Measurements from ENCODE around the gene BRD9.
A peak's percentile ranks its signal among the peaks of the same experiment; 100 is the strongest.

Gene BRD9

DNA sequence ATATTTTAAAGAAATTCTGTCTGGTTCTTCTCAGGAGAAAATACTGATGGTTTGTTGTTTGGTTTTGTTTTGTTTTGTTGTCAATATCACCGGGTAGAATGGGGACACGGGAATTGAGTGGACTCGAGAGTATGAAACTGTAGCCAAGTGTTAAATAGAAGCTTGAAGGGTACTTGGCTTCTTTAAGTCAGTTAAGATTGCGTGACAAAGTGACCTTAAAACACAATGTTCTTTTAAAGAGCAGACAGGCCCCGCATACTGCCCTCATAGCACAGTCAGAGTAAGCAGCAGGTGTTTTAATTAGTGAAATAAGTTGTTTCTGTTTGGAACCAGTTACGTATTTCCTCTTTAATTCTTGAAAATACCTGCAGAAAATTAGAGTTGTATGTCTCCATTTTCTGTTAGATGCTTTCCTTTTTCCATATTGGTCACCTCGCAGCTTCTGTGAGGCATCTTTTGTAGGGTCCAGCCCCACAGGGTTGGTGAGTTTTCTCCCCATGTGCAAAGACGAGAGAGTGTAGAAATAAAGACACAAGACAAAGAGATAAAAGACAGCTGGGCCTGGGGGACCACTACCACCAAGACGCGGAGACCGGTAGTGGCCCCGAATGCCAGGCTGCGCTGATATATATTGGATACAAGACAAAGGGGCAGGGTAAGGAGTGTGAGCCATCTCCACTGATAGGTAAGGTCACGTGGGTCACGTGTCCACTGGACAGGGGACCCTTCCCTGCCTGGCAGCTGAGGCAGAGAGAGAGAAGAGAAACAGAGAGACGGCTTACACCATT is 9.7 kb upstream of the BRD9 start:
- TF ChIP-seq, protein P1, sequence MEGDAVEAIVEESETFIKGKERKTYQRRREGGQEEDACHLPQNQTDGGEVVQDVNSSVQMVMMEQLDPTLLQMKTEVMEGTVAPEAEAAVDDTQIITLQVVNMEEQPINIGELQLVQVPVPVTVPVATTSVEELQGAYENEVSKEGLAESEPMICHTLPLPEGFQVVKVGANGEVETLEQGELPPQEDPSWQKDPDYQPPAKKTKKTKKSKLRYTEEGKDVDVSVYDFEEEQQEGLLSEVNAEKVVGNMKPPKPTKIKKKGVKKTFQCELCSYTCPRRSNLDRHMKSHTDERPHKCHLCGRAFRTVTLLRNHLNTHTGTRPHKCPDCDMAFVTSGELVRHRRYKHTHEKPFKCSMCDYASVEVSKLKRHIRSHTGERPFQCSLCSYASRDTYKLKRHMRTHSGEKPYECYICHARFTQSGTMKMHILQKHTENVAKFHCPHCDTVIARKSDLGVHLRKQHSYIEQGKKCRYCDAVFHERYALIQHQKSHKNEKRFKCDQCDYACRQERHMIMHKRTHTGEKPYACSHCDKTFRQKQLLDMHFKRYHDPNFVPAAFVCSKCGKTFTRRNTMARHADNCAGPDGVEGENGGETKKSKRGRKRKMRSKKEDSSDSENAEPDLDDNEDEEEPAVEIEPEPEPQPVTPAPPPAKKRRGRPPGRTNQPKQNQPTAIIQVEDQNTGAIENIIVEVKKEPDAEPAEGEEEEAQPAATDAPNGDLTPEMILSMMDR (IDR thresholded peaks at IDR 0.05; ENCODE audit: low read length), result no peak
- no peak for TF ChIP-seq EZH2 (IDR thresholded peaks at IDR 0.05; ENCODE audit: borderline replicate concordance, low read length)
- Histone ChIP-seq H3K36me3 (ENCODE audit: insufficient read depth, low read length) (peaks cover 66% of the 10 kb centered on the region), H2AFZ (ENCODE audit: low read length) (no peak overlapping the region), H3K79me2 (ENCODE audit: insufficient read depth, low read length) (no peaks in the 10 kb centered on the region), H3K9me2 (ENCODE audit: low read depth, low read length) (no peaks in the 10 kb centered on the region), H3K27ac (ENCODE audit: low read depth, low read length, poor library complexity, severe bottlenecking) (no peak overlapping the region), H3K4me2 (ENCODE audit: low read length) (no peak overlapping the region), H3K9ac (ENCODE audit: low read length) (no peak overlapping the region), H3K4me3 (ENCODE audit: low read depth, low read length, poor library complexity, severe bottlenecking) (no peak overlapping the region), H3K27me3 (ENCODE audit: insufficient read depth, low read length) (no peaks in the 10 kb centered on the region), H3F3A (ENCODE audit: insufficient read depth, low read length) (no peaks in the 10 kb centered on the region), H4K20me1 (ENCODE audit: insufficient read depth, low read length) (no peaks in the 10 kb centered on the region), H3K4me1 (ENCODE audit: insufficient read depth, low read length, severe bottlenecking) (no peaks in the 10 kb centered on the region), H3K9me3 (ENCODE audit: low read length) (no peaks in the 10 kb centered on the region)

DNA sequence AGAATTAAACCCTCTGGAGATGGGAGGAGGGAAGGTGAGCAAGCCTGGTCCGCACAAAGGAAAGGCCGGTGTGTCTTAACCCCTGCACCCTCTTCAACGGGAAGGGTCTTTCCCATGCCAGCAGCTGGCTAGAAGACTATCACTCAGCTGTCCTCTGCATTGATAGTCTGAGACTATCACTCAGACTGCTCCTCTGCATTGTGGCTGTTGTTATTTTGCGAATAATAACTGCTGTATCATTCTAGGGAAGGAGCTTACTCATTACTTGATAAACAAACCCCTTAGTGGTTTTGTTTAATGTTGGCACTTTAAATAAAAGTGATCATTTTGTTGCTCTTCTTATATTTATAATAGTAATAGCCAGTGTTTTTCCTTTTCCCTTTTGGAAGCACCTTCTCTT is 8.2 kb upstream of the BRD9 start:
- Histone ChIP-seq H3K4me2 (ENCODE audit: low read length) (no peak overlapping the region), H3K9ac (ENCODE audit: low read length) (no peak overlapping the region), H3K4me1 (ENCODE audit: insufficient read depth, low read length, severe bottlenecking) (no peaks in the 10 kb centered on the region), H4K20me1 (ENCODE audit: insufficient read depth, low read length) (no peaks in the 10 kb centered on the region), H3K9me3 (ENCODE audit: low read length) (no peaks in the 10 kb centered on the region), H3K36me3 (ENCODE audit: insufficient read depth, low read length) (peaks cover 64% of the 10 kb centered on the region), H3K4me3 (ENCODE audit: low read depth, low read length, poor library complexity, severe bottlenecking) (no peak overlapping the region), H2AFZ (ENCODE audit: low read length) (no peak overlapping the region), H3K27ac (ENCODE audit: low read depth, low read length, poor library complexity, severe bottlenecking) (no peak overlapping the region), H3K27me3 (ENCODE audit: insufficient read depth, low read length) (no peaks in the 10 kb centered on the region), H3K9me2 (ENCODE audit: low read depth, low read length) (no peaks in the 10 kb centered on the region), H3F3A (ENCODE audit: insufficient read depth, low read length) (no peaks in the 10 kb centered on the region), H3K79me2 (ENCODE audit: insufficient read depth, low read length) (no peaks in the 10 kb centered on the region)
- TF ChIP-seq EZH2 (IDR thresholded peaks at IDR 0.05; ENCODE audit: borderline replicate concordance, low read length), result no peak
- TF ChIP-seq, protein P1 (IDR thresholded peaks at IDR 0.05; ENCODE audit: low read length), result no peak

DNA sequence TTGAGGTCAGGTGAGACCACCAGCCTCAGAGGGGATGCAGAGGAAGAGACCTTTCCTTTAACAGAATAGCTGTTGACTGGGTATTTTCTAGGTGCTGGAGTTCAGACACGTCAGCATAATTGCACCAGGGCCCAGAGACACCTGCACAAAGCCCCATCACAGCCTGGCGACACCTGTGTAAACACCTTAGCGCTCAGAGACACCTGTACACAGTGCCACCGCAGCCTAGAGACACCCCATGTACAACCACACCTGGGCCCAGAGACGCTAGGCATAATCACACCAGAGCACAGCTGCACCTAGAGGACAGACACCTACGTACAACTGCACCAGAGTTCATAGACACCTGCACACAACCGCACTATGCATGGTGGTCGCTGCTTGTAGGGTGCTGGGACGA is 1.1 kb upstream of the BRD9 start:
- Histone ChIP-seq H3K4me2 (ENCODE audit: low read length) (peak overlapping the region; percentile 76), H3K9me3 (ENCODE audit: low read length) (no peaks in the 10 kb centered on the region), H3F3A (ENCODE audit: insufficient read depth, low read length) (no peaks in the 10 kb centered on the region), H3K79me2 (ENCODE audit: insufficient read depth, low read length) (no peaks in the 10 kb centered on the region), H3K4me3 (ENCODE audit: low read depth, low read length, poor library complexity, severe bottlenecking) (peak overlapping the region; percentile 74), H3K4me1 (ENCODE audit: insufficient read depth, low read length, severe bottlenecking) (peaks cover 22% of the 10 kb centered on the region), H4K20me1 (ENCODE audit: insufficient read depth, low read length) (no peaks in the 10 kb centered on the region), H2AFZ (ENCODE audit: low read length) (no peak overlapping the region), H3K27me3 (ENCODE audit: insufficient read depth, low read length) (no peaks in the 10 kb centered on the region), H3K9me2 (ENCODE audit: low read depth, low read length) (no peaks in the 10 kb centered on the region), H3K9ac (ENCODE audit: low read length) (peak overlapping the region; percentile 80), H3K36me3 (ENCODE audit: insufficient read depth, low read length) (peaks cover 57% of the 10 kb centered on the region), H3K27ac (ENCODE audit: low read depth, low read length, poor library complexity, severe bottlenecking) (peak overlapping the region; percentile 54)
- TF ChIP-seq EZH2 (IDR thresholded peaks at IDR 0.05; ENCODE audit: borderline replicate concordance, low read length), result no peak
- TF ChIP-seq, protein P1 (IDR thresholded peaks at IDR 0.05; ENCODE audit: low read length), result no peak
